ENCODE measurements around the gene FILIP1L.
A peak's percentile ranks its signal among the peaks of the same experiment; 100 is the strongest.

FILIP1L gene

DNA sequence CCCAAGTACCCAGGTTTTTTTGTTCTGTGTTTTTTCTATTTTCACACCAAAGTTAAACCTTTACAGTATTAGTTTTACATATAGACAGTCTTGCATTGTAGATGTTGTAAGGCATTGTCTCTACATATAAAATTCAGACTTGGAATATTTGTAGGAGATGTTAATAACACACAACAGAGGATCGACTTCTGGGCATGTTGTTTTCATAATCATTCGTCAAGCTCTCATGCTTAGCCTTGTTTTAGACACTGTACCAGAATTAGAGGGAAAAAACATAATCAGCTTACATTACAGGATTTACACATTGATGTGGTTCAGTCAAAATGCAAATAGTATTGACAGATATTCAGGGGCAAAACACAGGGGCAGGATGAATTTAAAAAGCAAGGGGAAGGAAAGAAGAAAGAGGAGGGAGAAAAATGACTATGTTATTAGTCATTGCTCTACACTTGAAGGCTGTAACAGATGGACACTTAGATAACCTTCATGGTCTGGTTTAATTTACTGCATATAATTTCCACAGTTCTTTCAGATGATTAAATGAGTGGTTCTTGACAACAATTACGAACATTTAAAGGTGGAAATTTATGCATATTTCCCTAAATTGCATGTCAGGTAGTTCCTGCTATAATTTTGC lies 289.2 kb downstream of the FILIP1L start:
- DNase-seq: no peak
- Mint-ChIP-seq H3K27ac (no peak overlapping the region), H3K27me3 (ENCODE audit: low read depth, poor library complexity) (peaks cover 4% of the 10 kb centered on the region)

GRCh38 chr3:99823723-99824711 lies 290.3 kb downstream of the FILIP1L start:
- H3K36me3 Mint-ChIP-seq (ENCODE audit: low read depth): peaks cover 14% of the 10 kb centered on the region
- no peaks in the 10 kb centered on the region for H3K9me3 Mint-ChIP-seq
- H3K27ac Mint-ChIP-seq: peak overlapping the region; percentile 17
- peaks cover 17% of the 10 kb centered on the region for H3K4me1 Mint-ChIP-seq
- no peak for TF ChIP-seq CTCF (IDR thresholded peaks at IDR 0.05)
- no peak overlapping the region for H3K4me3 Mint-ChIP-seq
- DNase-seq: no peak
- peaks cover 4% of the 10 kb centered on the region for H3K27me3 Mint-ChIP-seq (ENCODE audit: low read depth, poor library complexity)

More for the DNA sequence above, 289.2 kb downstream of the FILIP1L start:
- TF ChIP-seq CTCF (IDR thresholded peaks at IDR 0.05): no peak
- Mint-ChIP-seq H3K9me3 (no peaks in the 10 kb centered on the region), H3K4me3 (no peak overlapping the region), H3K4me1 (peaks cover 13% of the 10 kb centered on the region), H3K36me3 (ENCODE audit: low read depth) (peaks cover 11% of the 10 kb centered on the region)

DNA sequence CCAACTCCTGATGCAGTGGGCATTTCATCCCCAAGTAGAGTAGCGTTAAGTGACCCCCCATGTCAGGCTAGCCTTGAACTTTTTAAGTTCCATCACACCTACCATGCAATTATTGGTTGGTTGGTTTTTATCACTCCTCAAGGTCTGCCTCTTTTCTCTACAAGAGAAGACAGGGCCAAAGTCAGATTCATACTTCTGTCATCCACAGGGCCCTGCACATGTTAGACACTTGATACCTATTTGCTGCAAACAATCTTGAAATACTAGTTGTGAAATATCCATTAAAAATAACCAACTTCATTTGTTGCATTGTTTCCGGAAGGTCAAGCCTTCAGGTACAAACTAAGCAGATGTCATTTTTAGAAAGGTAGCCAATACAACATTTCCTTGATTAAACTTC lies 295.5 kb downstream of the FILIP1L start:
- H3K27ac Mint-ChIP-seq: no peak overlapping the region
- no peak for TF ChIP-seq CTCF (IDR thresholded peaks at IDR 0.05)
- no peaks in the 10 kb centered on the region for H3K9me3 Mint-ChIP-seq
- H3K4me3 Mint-ChIP-seq: peak overlapping the region; percentile 96
- H3K4me1 Mint-ChIP-seq: peaks cover 39% of the 10 kb centered on the region
- no peak for DNase-seq
- H3K27me3 Mint-ChIP-seq (ENCODE audit: low read depth, poor library complexity): peaks cover 3% of the 10 kb centered on the region
- H3K36me3 Mint-ChIP-seq (ENCODE audit: low read depth): peaks cover 5% of the 10 kb centered on the region

DNA sequence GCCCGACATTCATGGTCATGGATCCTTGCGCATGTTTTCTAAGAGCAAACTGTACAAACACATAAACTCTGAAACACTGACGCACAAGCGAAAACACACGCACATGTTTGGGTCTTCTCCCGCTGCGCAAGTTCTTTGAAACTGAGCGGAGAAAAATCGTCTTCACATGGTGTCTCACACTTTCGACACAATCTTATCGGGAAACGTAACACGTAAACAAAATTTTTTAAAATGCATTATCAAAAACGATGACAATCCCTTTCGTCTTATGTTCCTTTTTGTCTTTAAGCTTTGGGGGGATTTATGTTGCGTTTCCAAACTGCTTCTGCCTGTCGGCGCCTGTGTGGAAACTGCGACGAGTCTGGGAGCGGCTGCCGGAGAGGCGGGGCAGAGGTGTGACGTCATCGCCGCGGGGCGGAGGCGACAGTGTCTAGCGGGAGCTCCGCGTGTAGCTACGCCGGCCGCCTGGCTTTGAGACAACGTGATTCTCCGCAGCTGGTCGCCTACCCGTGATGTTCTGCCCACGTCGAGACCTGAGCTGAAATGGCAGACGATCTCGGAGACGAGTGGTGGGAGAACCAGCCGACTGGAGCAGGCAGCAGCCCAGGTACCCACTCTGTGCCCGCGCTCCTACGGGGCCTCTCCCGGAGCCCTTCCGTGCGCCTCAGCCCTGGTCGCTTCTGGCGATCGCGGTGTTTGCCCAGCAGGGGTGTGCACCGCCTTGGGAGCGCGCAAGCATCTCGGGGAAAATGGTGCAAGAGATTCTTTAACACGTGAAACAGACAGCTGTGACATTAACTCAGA lies 296.7 kb downstream of the FILIP1L start, which contains the start of gene CMSS1:
TSS of gene CMSS1 (plus strand) at position 426 of the 804 bp plus-strand sequence.
- Mint-ChIP-seq H3K27me3 (ENCODE audit: low read depth, poor library complexity) (peaks cover 3% of the 10 kb centered on the region), H3K4me1 (peaks cover 32% of the 10 kb centered on the region), H3K4me3 (peak within 1 kb of the TSS; percentile 96), H3K36me3 (ENCODE audit: low read depth) (peaks cover 5% of the 10 kb centered on the region), H3K9me3 (no peaks in the 10 kb centered on the region), H3K27ac (peak within 1 kb of the TSS; percentile 100)
- peak; percentile 99 for DNase-seq
- TF ChIP-seq CTCF (IDR thresholded peaks at IDR 0.05): no peak

- no peak for TF ChIP-seq CTCF (IDR thresholded peaks at IDR 0.05)
- peaks cover 3% of the 10 kb centered on the region for H3K27me3 Mint-ChIP-seq (ENCODE audit: low read depth, poor library complexity)
- peaks cover 5% of the 10 kb centered on the region for H3K36me3 Mint-ChIP-seq (ENCODE audit: low read depth)
- no peaks in the 10 kb centered on the region for H3K9me3 Mint-ChIP-seq
- peak overlapping the region; percentile 96 for H3K4me3 Mint-ChIP-seq
- peaks cover 32% of the 10 kb centered on the region for H3K4me1 Mint-ChIP-seq
- DNase-seq: peak; percentile 21
- peak overlapping the region; percentile 100 for H3K27ac Mint-ChIP-seq
Observed at GRCh38 chr3:99817047-99817436, 297.3 kb downstream of the FILIP1L start.

Data from nephron progenitor cell (in vitro differentiated cells).